Measurements from ENCODE around the gene MFSD2A.

The MFSD2A gene

DNA sequence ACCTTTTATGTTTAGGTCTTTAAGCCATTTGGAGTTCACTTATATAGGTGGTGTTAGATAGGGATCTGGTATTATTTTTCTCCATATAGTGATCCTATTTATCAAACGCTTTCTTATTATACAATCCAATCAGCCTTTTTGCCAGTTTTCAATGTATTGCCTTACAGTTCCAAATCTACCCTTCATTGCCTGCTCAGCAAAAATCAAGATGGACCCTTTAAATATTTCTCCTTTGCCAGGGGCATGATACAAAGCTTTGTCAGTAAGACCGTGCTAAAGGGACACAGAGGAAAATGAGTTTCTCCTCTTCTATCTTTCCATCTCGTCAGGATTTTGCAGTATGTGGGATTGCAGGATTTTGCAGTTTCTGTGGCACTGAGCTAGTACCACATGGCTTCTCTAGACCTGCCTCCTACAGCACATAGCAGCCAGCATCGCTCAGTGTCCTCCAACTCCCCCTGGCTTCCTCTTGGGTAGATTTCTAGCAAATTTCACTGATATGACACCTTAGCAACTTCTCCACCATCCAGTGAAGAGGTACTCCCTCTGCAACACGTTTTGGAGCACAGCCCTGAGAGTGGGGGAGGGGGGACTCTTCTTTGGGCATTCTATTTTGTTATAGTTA is 63.1 kb downstream of the MFSD2A start:
- no peak overlapping the region for H3K4me2 ChIP-seq (ENCODE audit: low read length)
- no peak overlapping the region for H3K4me3 ChIP-seq (ENCODE audit: low read depth, low read length, poor library complexity, severe bottlenecking)
- H3F3A ChIP-seq (ENCODE audit: insufficient read depth, low read length), result no peaks in the 10 kb centered on the region
- H2AFZ ChIP-seq (ENCODE audit: low read length), result no peak overlapping the region
- no peaks in the 10 kb centered on the region for H4K20me1 ChIP-seq (ENCODE audit: insufficient read depth, low read length)
- H3K9me2 ChIP-seq (ENCODE audit: low read depth, low read length), result no peaks in the 10 kb centered on the region
- no peak overlapping the region for H3K9ac ChIP-seq (ENCODE audit: low read length)
- H3K27ac ChIP-seq (ENCODE audit: low read depth, low read length, poor library complexity, severe bottlenecking), result no peak overlapping the region
- no peaks in the 10 kb centered on the region; the same call in 1 of the 2 replicates for H3K9me3 ChIP-seq (ENCODE audit: low read length)
- TF ChIP-seq EZH2 (IDR thresholded peaks at IDR 0.05; ENCODE audit: borderline replicate concordance, low read length), result no peak
- TF ChIP-seq, protein P1, sequence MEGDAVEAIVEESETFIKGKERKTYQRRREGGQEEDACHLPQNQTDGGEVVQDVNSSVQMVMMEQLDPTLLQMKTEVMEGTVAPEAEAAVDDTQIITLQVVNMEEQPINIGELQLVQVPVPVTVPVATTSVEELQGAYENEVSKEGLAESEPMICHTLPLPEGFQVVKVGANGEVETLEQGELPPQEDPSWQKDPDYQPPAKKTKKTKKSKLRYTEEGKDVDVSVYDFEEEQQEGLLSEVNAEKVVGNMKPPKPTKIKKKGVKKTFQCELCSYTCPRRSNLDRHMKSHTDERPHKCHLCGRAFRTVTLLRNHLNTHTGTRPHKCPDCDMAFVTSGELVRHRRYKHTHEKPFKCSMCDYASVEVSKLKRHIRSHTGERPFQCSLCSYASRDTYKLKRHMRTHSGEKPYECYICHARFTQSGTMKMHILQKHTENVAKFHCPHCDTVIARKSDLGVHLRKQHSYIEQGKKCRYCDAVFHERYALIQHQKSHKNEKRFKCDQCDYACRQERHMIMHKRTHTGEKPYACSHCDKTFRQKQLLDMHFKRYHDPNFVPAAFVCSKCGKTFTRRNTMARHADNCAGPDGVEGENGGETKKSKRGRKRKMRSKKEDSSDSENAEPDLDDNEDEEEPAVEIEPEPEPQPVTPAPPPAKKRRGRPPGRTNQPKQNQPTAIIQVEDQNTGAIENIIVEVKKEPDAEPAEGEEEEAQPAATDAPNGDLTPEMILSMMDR (IDR thresholded peaks at IDR 0.05; ENCODE audit: low read length), result no peak
- no peaks in the 10 kb centered on the region for H3K79me2 ChIP-seq (ENCODE audit: insufficient read depth, low read length)
- H3K36me3 ChIP-seq (ENCODE audit: insufficient read depth, low read length), result no peaks in the 10 kb centered on the region
- H3K4me1 ChIP-seq (ENCODE audit: insufficient read depth, low read length, severe bottlenecking), result no peaks in the 10 kb centered on the region
- no peaks in the 10 kb centered on the region; the same call in 1 of the 2 replicates for H3K27me3 ChIP-seq (ENCODE audit: insufficient read depth, low read length)

All from OCI-LY1 (cell line).